K562 (cell line): ENCODE data around the gene AGPAT2. TPM values are rescaled to one million over a fixed set of nuclear protein-coding genes. Genes with fewer than 3 reads are reported as not detected.

Experiments used
- BDP1 ChIP-seq: IDR thresholded peaks from 3 replicates; pipeline ENCODE4 v1.6.1; 2011; ENCODE audit not compliant: insufficient read length, insufficient read depth
- CEBPB ChIP-seq: fragments of 450-650 bp; IDR thresholded peaks from 2 replicates; pipeline ENCODE4 v1.6.1; 2016; ENCODE audit warnings: missing genetic modification characterization, missing compliant biosample characterization
- EGR1 ChIP-seq: fragments of 450-650 bp; conservative IDR thresholded peaks from 2 replicates; pipeline ENCODE4 v1.6.1; 2017; ENCODE audit warnings: mild to moderate bottlenecking
- HSF4 ChIP-seq: fragments of 250-450 bp; sonication (Bioruptor Pico); IDR thresholded peaks from 2 replicates; pipeline ENCODE4 v2.1.2; 2022; ENCODE audit warnings: mild to moderate bottlenecking, moderate library complexity, borderline replicate concordance
- MBD1 ChIP-seq: fragments of 250-450 bp; sonication (Bioruptor Pico); IDR thresholded peaks from 2 replicates; pipeline ENCODE4 v1.8.0; 2022; ENCODE audit warnings: inconsistent platforms
- NR3C1 ChIP-seq: sonication (generic); formaldehyde crosslinking; IDR thresholded peaks from 2 replicates; pipeline ENCODE4 v1.8.1; 2022; ENCODE audit warnings: missing genetic modification reagents
- ZNF174 ChIP-seq: fragments of 250-450 bp; sonication (Bioruptor Pico); IDR thresholded peaks from 2 replicates; pipeline ENCODE4 v1.4.0; 2020; ENCODE audit warnings: mild to moderate bottlenecking
- polyA plus RNA-seq, 8 experiments: library from polyadenylated mRNA; depleted of rRNA in 4 of 8; stranded (reverse) in 5 of 8; unstranded in 3 of 8; fragments of >200 nt; fragmentation: Nextera tagmentation in 2 of 8; fragmentation: Illumina TruSeq in 1 of 8; extraction: Ambion mirVana in 2 of 8; extraction: Trizol in 1 of 8; gene quantifications; 2 replicates each; pipeline versions ENCODE4 v1.2.1 to v1.2.3, GENCODE V29; 2011 to 2014; ENCODE audit warnings: inconsistent platforms in 1 of 8, missing spikeins in 1 of 8
- total RNA-seq, 7 experiments: library from RNA; depleted of rRNA in 6 of 7; stranded (reverse); fragments of >200 nt in 6 of 7; fragmentation: Illumina TruSeq in 2 of 7; extraction: Trizol in 2 of 7; gene quantifications; 2 replicates each; pipeline versions ENCODE4 v1.2.1 to v1.2.3, GENCODE V29; 2011 to 2021; ENCODE audit warnings: low replicate concordance in 1 of 7
- TF ChIP-seq, protein P1 (sequence below), 3 experiments: fragments of 200-800 bp in 1 of 3; fragments of 250-450 bp in 1 of 3; fragments of 450-650 bp in 1 of 3; sonication (Bioruptor Pico) in 1 of 3; sonication (Bioruptor generic) in 1 of 3; formaldehyde crosslinking in 1 of 3; IDR thresholded peaks; 2 replicates each; pipeline versions ENCODE4 v1.6.1 to v1.8.0; 2016 to 2022; ENCODE audit warnings: mild to moderate bottlenecking in 2 of 3, missing genetic modification characterization in 2 of 3, missing compliant biosample characterization in 1 of 3, moderate library complexity in 1 of 3
- TF ChIP-seq, protein P2 (sequence below): IDR thresholded peaks from 2 replicates; pipeline ENCODE4 v1.6.1; 2012; ENCODE audit warnings: low read depth, low read length, improper control_type of control experiment, borderline replicate concordance
- TF ChIP-seq, protein P3 (sequence below): fragments of 450-650 bp; IDR thresholded peaks from 2 replicates; pipeline ENCODE4 v1.6.1; 2016; ENCODE audit warnings: low read depth

The AGPAT2 gene
- total and polyA plus RNA-seq, 9 of the 15 experiments (the other 6 are each of a cell fraction or from before 2014, with no cell fraction given): 0.13 to 54.5 (median 23.9) TPM

- TF ChIP-seq MBD1 (CRISPR knock-in tag) (no peak), EGR1 (no peak), HSF4 (CRISPR knock-in tag) (no peak), BDP1 (no peak), NR3C1 (no peak), ZNF174 (CRISPR knock-in tag) (no peak), CEBPB (tag) (0 out of 2 replicates have a peak, but pooled peaks have one; percentile 12)
- TF ChIP-seq, protein P1, sequence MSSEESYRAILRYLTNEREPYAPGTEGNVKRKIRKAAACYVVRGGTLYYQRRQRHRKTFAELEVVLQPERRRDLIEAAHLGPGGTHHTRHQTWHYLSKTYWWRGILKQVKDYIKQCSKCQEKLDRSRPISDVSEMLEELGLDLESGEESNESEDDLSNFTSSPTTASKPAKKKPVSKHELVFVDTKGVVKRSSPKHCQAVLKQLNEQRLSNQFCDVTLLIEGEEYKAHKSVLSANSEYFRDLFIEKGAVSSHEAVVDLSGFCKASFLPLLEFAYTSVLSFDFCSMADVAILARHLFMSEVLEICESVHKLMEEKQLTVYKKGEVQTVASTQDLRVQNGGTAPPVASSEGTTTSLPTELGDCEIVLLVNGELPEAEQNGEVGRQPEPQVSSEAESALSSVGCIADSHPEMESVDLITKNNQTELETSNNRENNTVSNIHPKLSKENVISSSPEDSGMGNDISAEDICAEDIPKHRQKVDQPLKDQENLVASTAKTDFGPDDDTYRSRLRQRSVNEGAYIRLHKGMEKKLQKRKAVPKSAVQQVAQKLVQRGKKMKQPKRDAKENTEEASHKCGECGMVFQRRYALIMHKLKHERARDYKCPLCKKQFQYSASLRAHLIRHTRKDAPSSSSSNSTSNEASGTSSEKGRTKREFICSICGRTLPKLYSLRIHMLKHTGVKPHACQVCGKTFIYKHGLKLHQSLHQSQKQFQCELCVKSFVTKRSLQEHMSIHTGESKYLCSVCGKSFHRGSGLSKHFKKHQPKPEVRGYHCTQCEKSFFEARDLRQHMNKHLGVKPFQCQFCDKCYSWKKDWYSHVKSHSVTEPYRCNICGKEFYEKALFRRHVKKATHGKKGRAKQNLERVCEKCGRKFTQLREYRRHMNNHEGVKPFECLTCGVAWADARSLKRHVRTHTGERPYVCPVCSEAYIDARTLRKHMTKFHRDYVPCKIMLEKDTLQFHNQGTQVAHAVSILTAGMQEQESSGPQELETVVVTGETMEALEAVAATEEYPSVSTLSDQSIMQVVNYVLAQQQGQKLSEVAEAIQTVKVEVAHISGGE (CRISPR knock-in tag; IDR thresholded peaks at IDR 0.05): no peak
- TF ChIP-seq, protein P2, sequence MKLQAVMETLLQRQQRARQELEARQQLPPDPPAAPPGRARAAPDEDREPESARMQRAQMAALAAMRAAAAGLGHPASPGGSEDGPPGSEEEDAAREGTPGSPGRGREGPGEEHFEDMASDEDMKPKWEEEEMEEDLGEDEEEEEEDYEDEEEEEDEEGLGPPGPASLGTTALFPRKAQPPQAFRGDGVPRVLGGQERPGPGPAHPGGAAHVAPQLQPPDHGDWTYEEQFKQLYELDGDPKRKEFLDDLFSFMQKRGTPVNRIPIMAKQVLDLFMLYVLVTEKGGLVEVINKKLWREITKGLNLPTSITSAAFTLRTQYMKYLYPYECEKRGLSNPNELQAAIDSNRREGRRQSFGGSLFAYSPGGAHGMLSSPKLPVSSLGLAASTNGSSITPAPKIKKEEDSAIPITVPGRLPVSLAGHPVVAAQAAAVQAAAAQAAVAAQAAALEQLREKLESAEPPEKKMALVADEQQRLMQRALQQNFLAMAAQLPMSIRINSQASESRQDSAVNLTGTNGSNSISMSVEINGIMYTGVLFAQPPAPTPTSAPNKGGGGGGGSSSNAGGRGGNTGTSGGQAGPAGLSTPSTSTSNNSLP: no peak
- TF ChIP-seq, protein P3, sequence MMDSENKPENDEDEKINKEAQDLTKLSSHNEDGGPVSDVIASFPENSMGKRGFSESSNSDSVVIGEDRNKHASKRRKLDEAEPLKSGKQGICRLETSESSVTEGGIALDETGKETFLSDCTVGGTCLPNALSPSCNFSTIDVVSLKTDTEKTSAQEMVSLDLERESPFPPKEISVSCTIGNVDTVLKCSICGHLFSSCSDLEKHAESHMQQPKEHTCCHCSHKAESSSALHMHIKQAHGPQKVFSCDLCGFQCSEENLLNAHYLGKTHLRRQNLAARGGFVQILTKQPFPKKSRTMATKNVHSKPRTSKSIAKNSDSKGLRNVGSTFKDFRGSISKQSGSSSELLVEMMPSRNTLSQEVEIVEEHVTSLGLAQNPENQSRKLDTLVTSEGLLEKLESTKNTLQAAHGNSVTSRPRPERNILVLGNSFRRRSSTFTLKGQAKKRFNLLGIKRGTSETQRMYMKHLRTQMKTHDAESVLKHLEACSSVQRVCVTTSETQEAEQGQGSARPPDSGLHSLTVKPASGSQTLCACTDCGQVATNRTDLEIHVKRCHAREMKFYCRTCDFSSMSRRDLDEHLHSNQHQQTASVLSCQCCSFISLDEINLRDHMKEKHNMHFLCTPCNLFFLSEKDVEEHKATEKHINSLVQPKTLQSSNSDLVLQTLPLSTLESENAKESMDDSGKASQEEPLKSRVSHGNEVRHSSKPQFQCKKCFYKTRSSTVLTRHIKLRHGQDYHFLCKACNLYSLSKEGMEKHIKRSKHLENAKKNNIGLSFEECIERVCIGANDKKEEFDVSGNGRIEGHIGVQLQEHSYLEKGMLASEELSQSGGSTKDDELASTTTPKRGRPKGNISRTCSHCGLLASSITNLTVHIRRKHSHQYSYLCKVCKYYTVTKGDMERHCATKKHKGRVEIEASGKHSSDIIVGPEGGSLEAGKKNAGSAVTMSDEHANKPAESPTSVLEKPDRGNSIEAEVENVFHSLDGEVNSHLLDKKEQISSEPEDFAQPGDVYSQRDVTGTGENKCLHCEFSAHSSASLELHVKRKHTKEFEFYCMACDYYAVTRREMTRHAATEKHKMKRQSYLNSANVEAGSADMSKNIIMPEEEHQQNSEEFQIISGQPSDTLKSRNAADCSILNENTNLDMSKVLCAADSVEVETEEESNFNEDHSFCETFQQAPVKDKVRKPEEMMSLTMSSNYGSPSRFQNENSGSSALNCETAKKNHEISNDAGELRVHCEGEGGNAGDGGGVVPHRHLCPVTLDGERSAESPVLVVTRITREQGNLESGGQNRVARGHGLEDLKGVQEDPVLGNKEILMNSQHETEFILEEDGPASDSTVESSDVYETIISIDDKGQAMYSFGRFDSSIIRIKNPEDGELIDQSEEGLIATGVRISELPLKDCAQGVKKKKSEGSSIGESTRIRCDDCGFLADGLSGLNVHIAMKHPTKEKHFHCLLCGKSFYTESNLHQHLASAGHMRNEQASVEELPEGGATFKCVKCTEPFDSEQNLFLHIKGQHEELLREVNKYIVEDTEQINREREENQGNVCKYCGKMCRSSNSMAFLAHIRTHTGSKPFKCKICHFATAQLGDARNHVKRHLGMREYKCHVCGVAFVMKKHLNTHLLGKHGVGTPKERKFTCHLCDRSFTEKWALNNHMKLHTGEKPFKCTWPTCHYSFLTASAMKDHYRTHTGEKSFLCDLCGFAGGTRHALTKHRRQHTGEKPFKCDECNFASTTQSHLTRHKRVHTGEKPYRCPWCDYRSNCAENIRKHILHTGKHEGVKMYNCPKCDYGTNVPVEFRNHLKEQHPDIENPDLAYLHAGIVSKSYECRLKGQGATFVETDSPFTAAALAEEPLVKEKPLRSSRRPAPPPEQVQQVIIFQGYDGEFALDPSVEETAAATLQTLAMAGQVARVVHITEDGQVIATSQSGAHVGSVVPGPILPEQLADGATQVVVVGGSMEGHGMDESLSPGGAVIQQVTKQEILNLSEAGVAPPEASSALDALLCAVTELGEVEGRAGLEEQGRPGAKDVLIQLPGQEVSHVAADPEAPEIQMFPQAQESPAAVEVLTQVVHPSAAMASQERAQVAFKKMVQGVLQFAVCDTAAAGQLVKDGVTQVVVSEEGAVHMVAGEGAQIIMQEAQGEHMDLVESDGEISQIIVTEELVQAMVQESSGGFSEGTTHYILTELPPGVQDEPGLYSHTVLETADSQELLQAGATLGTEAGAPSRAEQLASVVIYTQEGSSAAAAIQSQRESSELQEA: 0 out of 2 replicates have a peak, but pooled peaks have one; percentile 36
Observed at GRCh38 chr9:136726631-136727191, 39.5 kb upstream of the AGPAT2 start (continued).
